HG02973 (cell line): ENCODE results near the gene RAB31.

Experiments used
- ATAC-seq: cut with Tn5 transposase; IDR thresholded peaks from one replicate; pipeline ENCODE4 v1.9.1; 2021; ENCODE audit warnings: moderate library complexity; ENCODE audit not compliant: unreplicated experiment

The RAB31 gene

DNA sequence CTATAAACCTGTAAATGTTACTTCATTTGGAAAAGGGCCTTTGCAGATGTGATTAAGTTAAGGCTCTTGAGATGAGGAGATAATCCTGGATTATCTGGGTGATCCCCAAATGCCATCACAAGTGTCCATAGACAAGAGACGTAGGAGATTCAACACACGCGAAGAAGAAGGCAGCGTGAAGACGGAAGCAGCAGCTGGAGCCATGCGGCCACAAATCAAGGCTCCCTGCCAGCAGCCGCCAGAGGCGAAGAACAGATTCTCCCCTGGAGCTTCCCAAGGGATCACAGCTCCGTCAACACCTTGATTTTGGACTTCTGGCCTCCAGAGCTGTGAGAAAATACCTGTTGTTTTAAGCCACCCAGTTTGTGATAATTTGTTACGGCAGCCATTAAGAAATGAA, 194.7 kb downstream of the RAB31 start:
- no peak for ATAC-seq

DNA sequence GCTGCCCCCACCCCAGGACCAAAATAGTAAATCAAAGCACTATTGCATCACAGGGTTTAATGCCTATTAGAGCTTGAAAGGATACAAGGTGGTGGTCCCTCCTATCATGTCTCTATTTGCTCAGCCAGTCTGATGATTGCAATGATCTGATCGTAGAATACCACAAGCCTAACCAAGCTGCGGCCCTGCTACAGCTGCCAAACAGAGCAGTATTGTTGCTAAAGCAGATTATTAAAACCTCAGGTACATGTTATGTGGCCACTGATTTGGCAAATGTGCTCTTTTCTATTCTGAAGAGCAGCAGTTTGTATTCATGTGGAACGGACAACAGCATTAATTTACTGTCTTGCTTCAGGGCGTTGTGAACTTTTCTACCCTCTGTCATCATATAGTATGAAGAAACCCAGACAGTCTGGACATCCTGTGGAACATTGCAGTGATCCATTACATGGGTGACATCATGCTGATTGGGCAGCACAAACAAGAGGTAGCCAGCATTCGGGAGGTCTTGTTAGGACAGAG, 197.4 kb downstream of the RAB31 start:
- ATAC-seq = no peak

DNA sequence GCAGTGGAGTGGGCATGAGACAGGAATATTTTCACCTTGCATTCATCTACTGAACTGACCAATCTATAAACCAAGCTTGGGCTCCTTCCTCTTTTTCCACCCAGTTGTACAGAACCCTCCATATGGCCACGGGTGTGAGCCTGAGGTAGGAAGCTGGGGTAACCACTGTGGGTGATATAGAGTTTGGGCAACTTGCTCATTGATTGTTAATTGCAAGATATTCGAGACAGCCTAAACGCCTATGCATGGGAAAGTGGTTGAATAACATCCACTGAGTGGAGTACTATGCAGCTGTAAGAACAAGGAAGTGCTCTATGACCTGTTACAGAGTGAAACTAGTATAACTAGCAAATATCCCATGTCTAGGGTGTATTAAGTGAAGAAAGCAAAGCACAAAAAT, 198.4 kb downstream of the RAB31 start:
- no peak for ATAC-seq

DNA sequence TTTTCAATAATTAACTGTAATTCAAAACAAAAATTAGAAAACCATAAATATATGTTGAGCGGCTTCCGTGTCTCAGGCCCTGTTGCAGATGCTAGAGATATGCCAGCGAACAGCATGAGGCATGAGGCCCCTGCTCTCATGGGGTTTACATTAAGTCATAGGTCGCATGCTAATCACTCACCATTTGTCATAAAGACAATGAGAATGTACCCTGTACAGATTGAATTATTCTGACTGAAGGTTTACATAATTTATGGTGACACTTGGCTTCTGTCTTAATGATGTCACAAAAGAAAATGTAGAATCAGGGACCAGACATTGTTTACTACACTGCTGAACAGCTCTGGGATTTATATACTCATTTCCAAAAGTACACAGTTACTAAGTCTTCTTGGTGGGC, 199.8 kb downstream of the RAB31 start:
- no peak for ATAC-seq

DNA sequence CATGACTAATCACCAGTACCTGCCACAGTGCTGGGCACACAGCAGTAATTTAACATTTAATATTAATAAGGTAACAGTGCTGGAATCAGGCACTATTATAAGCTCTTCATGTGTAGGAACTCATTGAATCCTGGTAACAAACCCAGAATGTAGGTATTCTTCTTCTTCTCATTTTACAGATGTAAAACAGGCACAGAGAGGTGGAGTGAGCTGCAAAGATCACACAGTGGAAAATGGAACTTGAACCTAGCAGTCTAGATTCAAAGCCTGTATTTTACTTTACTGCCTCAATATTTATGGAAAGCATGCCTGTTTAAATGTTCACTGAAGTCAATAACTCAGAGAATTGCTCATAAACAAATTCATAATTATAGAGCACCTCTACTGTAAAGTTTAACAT, 202.0 kb downstream of the RAB31 start:
- no peak for ATAC-seq

DNA sequence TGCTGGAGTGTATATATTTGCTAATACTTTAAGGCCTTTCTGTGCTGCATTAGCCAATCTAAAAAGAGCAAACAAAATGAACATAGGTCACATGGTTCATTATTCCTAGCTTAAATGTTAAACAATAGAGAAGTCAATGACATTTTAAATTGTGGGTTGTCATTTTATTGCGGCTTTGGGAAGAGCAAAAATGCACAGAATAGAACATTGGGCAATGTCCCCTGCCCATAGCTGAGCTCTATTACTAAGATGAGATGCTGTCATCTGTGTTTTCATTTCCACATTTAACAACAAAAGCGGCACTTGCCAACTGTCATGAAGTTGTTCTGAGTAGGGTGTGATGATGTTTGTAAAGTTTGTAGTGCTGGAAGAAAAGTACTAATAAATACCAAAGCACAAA, 202.6 kb downstream of the RAB31 start:
- no peak for ATAC-seq

DNA sequence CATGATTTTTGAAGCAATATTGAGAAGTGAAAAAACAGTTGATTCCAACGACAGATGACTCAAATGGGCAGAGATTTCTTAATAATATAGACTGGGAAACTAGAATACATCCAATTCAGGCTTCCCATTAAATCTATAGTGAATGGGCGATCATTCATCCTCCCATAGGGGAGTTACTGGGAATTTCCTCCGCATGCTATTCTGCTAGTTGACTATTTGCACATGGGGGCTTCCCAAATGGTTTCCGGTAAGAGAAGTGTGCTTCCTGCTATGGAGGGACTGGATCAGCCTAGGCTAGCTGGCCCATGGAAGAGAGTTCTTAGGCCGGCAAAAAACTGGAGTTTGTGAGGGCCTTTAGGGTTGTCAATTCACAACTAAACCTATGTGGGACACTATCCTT, 203.1 kb downstream of the RAB31 start:
- ATAC-seq = no peak
